ENCODE measurements around the gene LRRC72.

The LRRC72 gene

DNA sequence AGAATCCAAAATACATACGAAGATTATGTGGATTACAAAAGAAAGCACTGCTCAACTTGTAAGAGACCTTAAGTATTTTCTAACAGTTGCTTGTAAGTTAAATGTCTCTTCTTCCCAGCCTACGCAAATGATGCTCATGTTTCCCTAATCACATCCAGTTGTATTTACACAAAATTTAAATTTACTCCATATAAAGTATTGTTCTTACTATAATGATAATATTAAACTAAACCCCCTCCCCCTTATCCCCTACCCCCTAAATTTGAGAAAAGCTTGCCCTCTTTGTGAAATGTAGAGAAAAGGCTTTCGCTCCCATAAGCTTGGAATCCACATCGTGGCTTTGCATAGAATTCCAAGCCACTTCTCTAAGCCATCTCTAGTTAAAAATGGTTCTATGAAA is 89.5 kb downstream of the LRRC72 start (continued):
- TF ChIP-seq ISL1 (CRISPR knock-in tag; IDR thresholded peaks at IDR 0.05) (no peak), PPARA (CRISPR knock-in tag; IDR thresholded peaks at IDR 0.05; ENCODE audit: borderline replicate concordance) (no peak), ZFP30 (CRISPR knock-in tag; IDR thresholded peaks at IDR 0.05) (no peak), SNAI2 (CRISPR knock-in tag; IDR thresholded peaks at IDR 0.05) (no peak), ZC3H10 (CRISPR knock-in tag; IDR thresholded peaks at IDR 0.05) (no peak)

DNA sequence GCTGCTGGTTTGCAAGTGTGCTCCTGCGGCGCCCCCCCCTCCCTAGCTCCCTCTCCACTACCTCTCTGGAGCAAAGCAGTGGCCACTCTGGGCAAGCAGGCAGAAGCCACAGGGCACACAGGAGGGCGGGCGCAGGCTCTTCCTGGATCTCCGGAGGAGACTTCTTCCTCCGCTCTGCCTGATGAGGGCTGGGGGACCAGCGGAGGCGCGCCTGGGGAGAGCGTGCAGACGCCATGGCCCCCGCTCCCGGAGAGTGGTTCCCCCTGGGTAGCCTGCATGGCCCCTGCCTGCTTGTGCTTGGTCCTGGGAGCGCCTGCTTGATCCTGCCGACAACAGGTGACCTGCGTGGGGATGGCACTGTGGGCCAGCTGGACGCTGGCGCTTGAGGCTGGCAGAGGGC is 89.9 kb downstream of the LRRC72 start:
- no peak for ATAC-seq
- no peak for TF ChIP-seq ZC3H10 (CRISPR knock-in tag; IDR thresholded peaks at IDR 0.05)
- no peak for TF ChIP-seq TCF4 (CRISPR knock-in tag; IDR thresholded peaks at IDR 0.05; ENCODE audit: borderline replicate concordance)
- no peak for TF ChIP-seq SNAI2 (CRISPR knock-in tag; IDR thresholded peaks at IDR 0.05)
- no peak for TF ChIP-seq CSDC2 (CRISPR knock-in tag; IDR thresholded peaks at IDR 0.05)
- TF ChIP-seq RARB (CRISPR knock-in tag; IDR thresholded peaks at IDR 0.05) = no peak
- TF ChIP-seq, protein P1, sequence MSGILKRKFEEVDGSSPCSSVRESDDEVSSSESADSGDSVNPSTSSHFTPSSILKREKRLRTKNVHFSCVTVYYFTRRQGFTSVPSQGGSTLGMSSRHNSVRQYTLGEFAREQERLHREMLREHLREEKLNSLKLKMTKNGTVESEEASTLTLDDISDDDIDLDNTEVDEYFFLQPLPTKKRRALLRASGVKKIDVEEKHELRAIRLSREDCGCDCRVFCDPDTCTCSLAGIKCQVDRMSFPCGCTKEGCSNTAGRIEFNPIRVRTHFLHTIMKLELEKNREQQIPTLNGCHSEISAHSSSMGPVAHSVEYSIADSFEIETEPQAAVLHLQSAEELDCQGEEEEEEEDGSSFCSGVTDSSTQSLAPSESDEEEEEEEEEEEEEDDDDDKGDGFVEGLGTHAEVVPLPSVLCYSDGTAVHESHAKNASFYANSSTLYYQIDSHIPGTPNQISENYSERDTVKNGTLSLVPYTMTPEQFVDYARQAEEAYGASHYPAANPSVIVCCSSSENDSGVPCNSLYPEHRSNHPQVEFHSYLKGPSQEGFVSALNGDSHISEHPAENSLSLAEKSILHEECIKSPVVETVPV (CRISPR knock-in tag; IDR thresholded peaks at IDR 0.05) = no peak
- TF ChIP-seq, protein P2, sequence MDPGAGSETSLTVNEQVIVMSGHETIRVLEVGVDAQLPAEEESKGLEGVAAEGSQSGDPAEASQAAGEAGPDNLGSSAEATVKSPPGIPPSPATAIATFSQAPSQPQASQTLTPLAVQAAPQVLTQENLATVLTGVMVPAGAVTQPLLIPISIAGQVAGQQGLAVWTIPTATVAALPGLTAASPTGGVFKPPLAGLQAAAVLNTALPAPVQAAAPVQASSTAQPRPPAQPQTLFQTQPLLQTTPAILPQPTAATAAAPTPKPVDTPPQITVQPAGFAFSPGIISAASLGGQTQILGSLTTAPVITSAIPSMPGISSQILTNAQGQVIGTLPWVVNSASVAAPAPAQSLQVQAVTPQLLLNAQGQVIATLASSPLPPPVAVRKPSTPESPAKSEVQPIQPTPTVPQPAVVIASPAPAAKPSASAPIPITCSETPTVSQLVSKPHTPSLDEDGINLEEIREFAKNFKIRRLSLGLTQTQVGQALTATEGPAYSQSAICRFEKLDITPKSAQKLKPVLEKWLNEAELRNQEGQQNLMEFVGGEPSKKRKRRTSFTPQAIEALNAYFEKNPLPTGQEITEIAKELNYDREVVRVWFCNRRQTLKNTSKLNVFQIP (CRISPR knock-in tag; IDR thresholded peaks at IDR 0.05; ENCODE audit: borderline replicate concordance, low read depth) = no peak
- TF ChIP-seq, protein P3, sequence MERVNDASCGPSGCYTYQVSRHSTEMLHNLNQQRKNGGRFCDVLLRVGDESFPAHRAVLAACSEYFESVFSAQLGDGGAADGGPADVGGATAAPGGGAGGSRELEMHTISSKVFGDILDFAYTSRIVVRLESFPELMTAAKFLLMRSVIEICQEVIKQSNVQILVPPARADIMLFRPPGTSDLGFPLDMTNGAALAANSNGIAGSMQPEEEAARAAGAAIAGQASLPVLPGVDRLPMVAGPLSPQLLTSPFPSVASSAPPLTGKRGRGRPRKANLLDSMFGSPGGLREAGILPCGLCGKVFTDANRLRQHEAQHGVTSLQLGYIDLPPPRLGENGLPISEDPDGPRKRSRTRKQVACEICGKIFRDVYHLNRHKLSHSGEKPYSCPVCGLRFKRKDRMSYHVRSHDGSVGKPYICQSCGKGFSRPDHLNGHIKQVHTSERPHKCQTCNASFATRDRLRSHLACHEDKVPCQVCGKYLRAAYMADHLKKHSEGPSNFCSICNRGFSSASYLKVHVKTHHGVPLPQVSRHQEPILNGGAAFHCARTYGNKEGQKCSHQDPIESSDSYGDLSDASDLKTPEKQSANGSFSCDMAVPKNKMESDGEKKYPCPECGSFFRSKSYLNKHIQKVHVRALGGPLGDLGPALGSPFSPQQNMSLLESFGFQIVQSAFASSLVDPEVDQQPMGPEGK (CRISPR knock-in tag; IDR thresholded peaks at IDR 0.05; ENCODE audit: borderline replicate concordance) = no peak
- TF ChIP-seq BACH2 (CRISPR knock-in tag; IDR thresholded peaks at IDR 0.05; ENCODE audit: borderline replicate concordance) = no peak
- TF ChIP-seq, protein P4, sequence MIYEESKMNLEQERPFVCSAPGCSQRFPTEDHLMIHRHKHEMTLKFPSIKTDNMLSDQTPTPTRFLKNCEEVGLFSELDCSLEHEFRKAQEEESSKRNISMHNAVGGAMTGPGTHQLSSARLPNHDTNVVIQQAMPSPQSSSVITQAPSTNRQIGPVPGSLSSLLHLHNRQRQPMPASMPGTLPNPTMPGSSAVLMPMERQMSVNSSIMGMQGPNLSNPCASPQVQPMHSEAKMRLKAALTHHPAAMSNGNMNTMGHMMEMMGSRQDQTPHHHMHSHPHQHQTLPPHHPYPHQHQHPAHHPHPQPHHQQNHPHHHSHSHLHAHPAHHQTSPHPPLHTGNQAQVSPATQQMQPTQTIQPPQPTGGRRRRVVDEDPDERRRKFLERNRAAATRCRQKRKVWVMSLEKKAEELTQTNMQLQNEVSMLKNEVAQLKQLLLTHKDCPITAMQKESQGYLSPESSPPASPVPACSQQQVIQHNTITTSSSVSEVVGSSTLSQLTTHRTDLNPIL (CRISPR knock-in tag; IDR thresholded peaks at IDR 0.05; ENCODE audit: low read depth) = no peak
- no peak for TF ChIP-seq ISL1 (CRISPR knock-in tag; IDR thresholded peaks at IDR 0.05)
- TF ChIP-seq ZNF8 (CRISPR knock-in tag; IDR thresholded peaks at IDR 0.05) = no peak
- TF ChIP-seq TOX (CRISPR knock-in tag; IDR thresholded peaks at IDR 0.05; ENCODE audit: borderline replicate concordance) = no peak
- no peak for TF ChIP-seq OSR1 (CRISPR knock-in tag; IDR thresholded peaks at IDR 0.05)

DNA sequence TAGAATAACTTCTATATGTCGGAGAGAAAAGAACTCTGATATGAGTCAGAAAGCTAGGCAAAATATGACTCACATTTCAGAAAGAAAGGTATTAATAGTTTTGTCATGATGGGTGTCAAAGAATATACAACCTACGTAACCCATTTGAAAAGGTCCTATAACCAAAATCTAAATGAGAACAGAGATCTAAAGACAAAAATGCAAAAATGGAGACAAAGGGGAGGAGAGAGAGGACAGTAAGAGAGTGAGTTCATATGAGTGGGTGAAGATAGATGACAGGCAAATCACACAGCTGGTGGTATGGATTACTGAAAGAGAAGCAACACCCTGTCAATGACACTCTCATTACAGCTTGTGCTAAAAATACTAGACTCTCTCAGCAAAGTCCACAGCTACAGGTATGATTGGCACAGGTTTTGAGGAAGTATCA is 93.4 kb downstream of the LRRC72 start:
- TF ChIP-seq ZNF70 (CRISPR knock-in tag; IDR thresholded peaks at IDR 0.05) = no peak
- TF ChIP-seq TCF4 (CRISPR knock-in tag; IDR thresholded peaks at IDR 0.05; ENCODE audit: borderline replicate concordance) = no peak
- no peak for TF ChIP-seq ESRRG (CRISPR knock-in tag; IDR thresholded peaks at IDR 0.05)
- TF ChIP-seq ARNTL (CRISPR knock-in tag; IDR thresholded peaks at IDR 0.05; ENCODE audit: borderline replicate concordance, low read depth) = no peak
- TF ChIP-seq RARB (CRISPR knock-in tag; IDR thresholded peaks at IDR 0.05) = no peak
- ATAC-seq = no peak

DNA sequence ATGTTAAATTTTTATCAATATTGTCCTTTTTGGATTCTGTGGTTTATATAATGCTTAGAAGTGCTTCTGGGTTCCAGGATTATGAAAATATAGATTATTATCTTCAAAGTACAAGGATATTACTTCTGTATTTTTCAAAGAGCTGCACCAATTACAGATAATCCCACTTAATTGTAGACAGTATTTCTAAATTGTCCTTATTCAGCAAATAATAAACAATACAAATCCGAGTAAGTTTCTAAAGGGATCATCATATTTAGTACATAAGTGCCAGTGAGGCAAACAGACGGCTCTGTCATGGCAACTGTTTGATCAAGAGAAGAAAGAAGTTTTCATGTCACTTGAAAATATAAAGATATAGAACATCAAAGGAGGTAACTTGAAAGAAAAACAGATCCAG is 99.8 kb downstream of the LRRC72 start:
- no peak for TF ChIP-seq ZFP30 (CRISPR knock-in tag; IDR thresholded peaks at IDR 0.05)
- TF ChIP-seq, protein P5, sequence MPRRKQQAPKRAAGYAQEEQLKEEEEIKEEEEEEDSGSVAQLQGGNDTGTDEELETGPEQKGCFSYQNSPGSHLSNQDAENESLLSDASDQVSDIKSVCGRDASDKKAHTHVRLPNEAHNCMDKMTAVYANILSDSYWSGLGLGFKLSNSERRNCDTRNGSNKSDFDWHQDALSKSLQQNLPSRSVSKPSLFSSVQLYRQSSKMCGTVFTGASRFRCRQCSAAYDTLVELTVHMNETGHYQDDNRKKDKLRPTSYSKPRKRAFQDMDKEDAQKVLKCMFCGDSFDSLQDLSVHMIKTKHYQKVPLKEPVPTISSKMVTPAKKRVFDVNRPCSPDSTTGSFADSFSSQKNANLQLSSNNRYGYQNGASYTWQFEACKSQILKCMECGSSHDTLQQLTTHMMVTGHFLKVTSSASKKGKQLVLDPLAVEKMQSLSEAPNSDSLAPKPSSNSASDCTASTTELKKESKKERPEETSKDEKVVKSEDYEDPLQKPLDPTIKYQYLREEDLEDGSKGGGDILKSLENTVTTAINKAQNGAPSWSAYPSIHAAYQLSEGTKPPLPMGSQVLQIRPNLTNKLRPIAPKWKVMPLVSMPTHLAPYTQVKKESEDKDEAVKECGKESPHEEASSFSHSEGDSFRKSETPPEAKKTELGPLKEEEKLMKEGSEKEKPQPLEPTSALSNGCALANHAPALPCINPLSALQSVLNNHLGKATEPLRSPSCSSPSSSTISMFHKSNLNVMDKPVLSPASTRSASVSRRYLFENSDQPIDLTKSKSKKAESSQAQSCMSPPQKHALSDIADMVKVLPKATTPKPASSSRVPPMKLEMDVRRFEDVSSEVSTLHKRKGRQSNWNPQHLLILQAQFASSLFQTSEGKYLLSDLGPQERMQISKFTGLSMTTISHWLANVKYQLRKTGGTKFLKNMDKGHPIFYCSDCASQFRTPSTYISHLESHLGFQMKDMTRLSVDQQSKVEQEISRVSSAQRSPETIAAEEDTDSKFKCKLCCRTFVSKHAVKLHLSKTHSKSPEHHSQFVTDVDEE (CRISPR knock-in tag; IDR thresholded peaks at IDR 0.05) = no peak
- TF ChIP-seq ZFP3 (CRISPR knock-in tag; IDR thresholded peaks at IDR 0.05) = no peak
- ATAC-seq = no peak
